GM21367 (cell line): ENCODE measurements around the gene CDC42.
"Not testable (repeated sequence)": the region's sequence is repeated elsewhere in the genome, so short reads cannot be mapped to it uniquely, and the experiment has no call there.

ENCODE experiments used
- ATAC-seq: cut with Tn5 transposase; IDR thresholded peaks from one replicate; pipeline ENCODE4 v1.9.1; 2021; ENCODE audit not compliant: unreplicated experiment

CDC42 gene

GRCh38 chr1:22064751-22065402, 12.4 kb downstream of the CDC42 start:
- no peak for ATAC-seq

DNA sequence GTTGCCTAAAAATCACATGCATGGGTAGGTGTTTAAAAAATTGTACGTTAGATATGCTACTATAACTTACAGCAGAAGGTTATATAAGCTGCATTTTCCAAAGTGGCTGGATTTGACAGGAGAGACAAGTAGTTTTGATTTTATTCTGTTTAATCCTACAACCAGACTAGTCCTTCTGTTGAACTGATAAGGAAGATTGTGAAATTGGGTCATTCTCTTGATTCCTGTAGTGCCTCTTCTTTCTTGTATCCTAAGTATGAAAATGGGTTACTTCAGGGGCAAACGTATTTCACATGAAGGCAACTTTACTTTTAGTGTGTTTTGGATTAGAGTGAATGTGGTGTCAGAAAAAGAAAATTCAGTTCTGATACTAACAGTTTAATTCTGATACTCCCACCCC, 19.0 kb downstream of the CDC42 start:
- ATAC-seq = no peak

DNA sequence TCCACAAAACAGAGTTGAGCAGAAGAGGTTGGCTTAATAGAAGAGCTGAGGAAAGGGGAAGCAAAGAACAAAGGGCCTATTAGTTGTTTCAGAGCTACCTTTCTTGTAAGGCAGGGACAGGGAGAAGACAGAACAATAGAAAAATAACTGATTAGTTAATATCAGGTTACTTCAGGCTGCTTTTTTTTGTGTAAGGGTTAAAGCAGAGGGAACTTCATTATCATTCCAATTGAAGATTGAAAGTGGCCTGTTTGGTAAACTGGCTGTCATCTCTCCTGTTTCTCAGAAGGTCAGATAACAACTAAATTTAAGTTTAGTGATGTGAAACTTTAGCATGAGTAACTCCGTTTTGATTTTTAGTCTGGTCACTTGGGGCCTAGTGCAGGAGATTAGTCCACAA, 22.3 kb downstream of the CDC42 start:
- ATAC-seq = no peak

GRCh38 chr1:22075718-22076117, 23.2 kb downstream of the CDC42 start:
- no peak for ATAC-seq

GRCh38 chr1:22076346-22076745, 23.8 kb downstream of the CDC42 start:
- ATAC-seq = no peak

DNA sequence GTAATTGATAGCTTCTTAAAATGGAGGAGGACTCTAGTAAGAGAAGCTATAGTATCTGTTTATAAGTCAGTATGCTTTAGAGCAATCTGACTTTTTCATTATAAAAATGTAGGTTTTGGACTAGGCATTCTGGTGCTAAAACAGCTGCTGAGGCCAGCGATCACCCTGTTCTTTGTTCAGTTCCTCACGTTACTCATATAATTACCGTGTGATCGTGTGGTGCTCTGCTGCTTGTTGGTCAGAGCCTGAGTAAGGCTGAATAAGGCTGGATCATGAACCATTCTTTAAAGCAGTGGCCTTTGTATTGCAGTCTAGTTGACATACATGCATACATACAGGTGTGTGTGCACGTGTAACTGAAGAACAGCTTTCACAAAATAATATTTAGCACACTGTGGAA, 25.2 kb downstream of the CDC42 start:
- ATAC-seq = no peak

GRCh38 chr1:22078133-22078532, 25.6 kb downstream of the CDC42 start:
- no peak for ATAC-seq

DNA sequence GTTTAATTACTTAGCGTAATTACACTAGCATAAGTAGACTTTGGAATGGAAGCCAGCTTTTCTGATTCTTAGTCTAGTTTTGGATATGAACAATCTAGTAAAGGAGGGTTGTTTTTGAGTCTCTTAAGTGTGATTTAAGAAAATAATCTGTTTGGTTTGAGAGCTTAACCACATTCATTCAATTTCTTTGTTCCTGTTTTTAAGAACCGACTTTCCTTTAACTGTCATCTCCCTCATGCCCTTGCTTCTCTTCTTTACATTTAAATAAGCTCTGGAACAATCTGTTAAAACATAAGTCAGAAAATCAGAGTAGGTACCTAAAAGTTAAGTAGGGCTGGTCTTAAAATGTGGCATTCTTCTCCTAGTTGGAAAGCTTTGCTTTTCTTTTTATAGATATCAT, 27.7 kb downstream of the CDC42 start:
- no peak for ATAC-seq

DNA sequence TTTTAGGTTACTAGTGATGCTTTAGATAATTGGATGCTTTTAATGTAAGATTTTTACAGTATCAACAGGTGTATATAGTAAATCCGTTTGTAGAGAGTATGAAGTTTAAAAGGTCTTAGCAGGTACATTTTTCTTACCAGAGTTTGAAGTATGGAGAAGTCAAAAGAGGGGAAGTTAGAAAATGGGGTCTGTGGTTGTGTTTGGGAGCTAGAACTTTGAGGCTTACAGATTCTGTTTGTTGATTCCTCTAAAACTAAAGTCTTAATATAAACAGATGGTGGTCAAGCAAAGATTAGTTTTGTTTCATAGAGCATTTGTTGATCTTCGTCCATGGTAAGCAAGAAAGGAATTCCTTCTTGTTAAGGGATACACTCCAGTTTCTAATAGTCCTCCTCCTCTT, 35.8 kb downstream of the CDC42 start:
- ATAC-seq = no peak

DNA sequence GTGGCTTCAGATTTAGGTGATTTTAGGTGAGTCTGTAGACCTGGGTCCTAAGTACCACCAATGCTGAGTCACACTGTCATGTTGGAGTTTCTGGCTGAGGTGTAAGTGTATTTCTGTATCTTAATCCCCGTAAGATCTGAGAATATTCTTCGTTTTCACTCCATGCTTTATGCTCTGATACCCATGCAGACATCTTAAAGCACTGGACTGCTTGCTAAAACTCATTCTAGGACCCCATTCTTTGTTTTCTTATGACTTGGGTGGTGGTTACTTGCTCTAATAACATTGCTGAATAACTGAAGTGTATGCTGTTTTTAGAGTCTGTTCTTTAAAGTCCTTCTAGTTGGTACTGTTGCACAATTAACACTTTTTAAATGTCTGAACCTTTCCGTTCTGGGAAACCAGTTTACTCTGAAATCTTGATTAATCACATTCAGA, 36.6 kb downstream of the CDC42 start:
- no peak for ATAC-seq

DNA sequence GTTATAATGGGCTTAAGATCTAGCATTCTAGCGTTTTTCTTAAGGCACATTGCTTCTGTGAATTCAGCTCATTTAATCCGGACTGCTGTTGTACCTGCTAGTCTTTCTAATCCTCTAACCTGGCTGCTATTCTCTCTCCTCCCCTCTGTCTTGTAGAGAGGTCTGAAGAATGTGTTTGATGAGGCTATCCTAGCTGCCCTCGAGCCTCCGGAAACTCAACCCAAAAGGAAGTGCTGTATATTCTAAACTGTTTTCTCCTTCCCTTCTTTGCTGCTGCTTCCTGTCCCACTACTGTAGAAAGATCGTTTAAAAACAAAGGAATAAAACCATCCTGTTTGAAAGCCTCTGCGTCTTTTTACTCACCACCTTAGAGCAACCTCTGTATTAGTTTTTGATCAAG, 37.3 kb downstream of the CDC42 start:
- ATAC-seq = no peak

DNA sequence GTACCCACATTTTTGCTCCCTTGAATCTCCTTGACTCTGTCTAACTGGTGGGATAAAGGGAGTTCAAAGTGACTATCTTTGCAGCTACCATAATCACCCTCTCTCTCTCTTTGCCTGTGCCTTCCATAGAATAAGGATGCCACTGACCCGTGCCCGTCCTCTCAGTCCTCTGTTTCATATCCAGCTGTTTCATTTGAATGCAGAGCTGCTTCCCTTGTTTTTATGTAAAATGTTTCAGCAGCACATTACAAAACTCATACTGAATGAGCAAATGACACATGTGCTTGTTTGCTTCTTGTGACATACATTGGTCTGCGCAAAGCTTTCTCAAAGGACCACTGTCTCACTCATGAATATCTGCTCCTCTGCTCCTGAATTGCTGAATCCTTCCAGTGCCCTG, 38.4 kb downstream of the CDC42 start:
- no peak for ATAC-seq

DNA sequence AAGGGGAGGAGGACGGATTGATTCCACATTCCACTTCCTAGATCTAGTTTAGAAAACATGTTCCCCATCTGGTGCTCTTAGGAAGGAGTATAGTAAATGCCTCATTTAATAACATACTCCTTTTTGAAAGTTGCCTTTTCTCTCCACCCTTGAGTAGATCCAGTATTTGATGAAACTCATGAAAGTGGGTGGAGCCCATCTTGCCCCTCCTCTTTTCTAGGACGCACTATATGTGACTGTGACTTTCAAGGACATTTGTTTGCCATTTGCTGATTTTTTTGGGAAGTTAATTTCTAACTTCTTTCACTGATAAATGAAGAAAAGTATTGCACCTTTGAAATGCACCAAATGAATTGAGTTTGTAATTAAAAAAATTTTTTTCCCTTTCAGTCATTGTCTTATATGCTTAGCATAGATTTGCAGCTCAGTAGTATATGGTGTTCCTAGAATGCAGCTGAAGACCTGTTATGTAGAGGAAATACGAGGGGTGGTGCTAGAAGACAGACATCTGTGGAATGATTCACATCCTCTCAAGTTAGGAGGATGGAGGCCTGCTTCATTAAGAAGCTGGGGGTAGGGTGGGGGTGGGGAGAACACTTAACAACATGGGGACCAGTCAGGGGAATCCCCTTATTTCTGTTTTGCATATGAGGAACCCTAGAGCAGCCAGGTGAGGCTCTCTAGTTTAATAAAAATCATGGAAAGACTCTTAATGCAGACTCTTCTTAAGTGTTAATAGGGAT, 39.7 kb downstream of the CDC42 start:
- not testable (repeated sequence) for ATAC-seq

GRCh38 chr1:22093513-22093912, 41.0 kb downstream of the CDC42 start:
- no peak for ATAC-seq

DNA sequence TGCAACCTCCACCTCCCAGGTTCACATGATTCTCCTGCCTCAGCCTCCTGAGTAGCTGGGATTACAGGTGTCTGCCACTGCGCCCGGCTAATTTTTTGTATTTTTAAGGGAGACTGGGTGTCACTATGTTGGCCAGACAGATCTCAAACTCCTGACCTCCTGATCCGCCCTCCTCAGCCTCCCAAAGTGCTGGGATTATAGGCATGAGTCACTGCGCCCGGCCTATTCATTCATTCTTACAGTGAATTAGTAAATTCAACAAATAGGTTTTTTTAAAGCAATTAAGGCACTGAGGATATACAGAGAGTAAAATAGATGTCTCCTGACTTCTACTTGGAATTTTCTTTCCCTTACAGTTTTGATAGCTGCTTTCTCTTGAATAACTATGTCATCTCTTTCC, 43.5 kb downstream of the CDC42 start:
- no peak for ATAC-seq

DNA sequence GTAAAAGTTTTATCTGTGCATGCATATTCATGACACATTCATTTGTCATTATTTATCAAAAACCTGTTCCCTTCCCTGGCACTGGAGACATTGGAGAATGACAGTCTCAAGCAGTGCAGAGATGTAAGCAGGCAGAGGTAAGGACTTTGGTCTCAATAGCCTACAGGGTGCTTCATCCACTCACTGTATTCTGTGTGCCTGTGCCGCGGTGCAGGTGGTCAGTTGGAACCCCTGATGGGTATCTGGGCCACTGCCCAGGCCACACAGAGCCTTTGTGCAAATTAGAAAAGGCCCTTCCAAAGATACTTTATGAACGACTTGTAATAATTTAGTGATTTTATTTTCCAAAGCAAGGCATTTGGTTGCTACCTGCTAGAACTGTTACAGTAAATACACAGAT, 44.0 kb downstream of the CDC42 start:
- ATAC-seq = no peak

DNA sequence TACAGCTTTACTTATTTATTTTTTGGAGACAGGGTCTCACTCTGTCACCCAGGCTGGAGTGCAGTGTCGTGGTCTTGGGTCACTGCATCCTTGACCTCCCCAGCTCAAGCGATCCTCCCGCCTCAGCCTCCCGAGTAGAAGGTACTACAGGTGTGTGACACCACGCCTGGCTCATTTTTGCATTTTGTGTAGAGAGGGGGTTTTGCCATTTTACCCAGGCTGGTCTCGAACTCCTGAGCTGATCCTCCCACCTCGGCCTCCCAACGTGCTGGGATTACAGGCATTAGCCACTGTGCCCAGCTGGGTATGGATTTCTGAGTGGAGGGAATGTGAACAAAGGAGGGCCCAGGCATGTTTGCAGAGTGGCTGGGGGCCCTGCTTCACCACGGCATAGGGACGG, 46.2 kb downstream of the CDC42 start:
- no peak for ATAC-seq

DNA sequence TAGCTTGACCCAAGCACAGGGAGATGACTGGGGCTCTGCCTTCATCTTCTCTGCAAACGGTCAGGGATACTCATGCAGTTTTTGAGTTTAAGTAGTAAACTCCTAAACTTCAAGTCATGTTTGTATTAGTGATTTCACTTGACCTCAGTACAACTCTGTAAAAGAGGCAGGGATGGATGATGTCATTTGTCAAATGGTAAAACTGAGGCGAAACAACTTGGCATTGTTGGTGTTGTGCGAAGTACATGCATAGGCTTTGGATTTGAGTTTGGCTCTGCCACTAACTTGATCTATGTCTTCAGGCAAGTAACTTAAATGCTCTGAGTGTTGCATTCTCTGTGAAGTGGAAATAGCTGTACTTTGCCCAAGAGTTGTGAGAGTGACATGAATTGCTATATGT, 47.7 kb downstream of the CDC42 start:
- ATAC-seq = no peak

GRCh38 chr1:22101199-22101598, 48.7 kb downstream of the CDC42 start:
- ATAC-seq = no peak

DNA sequence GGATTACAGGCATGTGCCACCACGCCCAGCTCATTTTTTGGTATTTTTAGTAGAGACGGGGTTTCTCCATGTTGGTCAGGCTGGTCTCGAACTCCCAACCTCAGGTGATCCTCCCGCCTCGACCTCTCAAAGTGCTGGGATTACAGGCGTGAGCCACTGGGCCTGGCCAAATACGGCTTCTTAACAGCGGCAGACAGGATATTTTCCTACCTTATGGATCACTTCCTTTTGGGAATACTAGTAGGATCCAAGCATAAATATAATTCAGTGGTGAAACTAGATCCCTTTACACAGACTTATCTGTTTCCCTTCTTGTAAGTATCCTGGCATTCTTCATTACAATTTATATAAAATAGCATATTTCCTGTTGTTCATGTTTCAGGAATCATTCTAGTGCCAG, 49.5 kb downstream of the CDC42 start:
- no peak for ATAC-seq

- no peak for ATAC-seq
These were observed 50.2 kb downstream of the CDC42 start for GRCh38 chr1:22102746-22103145.

DNA sequence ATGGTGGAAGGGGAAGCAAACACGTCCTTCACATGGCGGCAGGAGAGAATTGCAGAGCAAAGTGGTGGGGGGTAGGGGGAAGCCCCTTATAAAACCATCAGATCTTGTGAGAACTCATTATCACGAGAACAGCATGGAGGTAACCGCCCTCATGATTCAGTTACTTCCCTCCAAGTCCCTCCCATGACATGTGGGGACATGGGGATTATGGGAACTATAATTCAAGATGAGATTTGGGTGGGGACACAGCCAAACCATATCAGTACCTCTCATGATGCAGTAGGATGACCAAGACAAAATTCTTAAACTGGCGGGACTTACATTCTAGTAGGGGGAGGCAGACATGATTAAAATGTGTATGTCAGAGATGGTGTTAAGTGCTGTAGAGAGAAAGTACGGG, 51.6 kb downstream of the CDC42 start:
- ATAC-seq = no peak
